ENCODE results near the gene FRMPD2. TPM values are rescaled to one million over a fixed set of nuclear protein-coding genes. Genes with fewer than 3 reads are reported as not detected.

Gene FRMPD2
- total and polyA plus RNA-seq, 2 of the 4 experiments (the other 2 are of a cell fraction) = 0.18 TPM; not detected in 1

- Histone ChIP-seq H2BK20ac (ENCODE audit: low read depth, low read length) (no peak overlapping the region), H3K4me3 (ENCODE audit: insufficient read depth, low read depth, low read length) (no peak overlapping the region), H3K4me1 (ENCODE audit: control insufficient read depth, insufficient read depth, low read length) (peaks cover 3% of the 10 kb centered on the region), H2BK15ac (ENCODE audit: low read depth, low read length) (no peak overlapping the region), H3K79me1 (ENCODE audit: low read depth in 1 of 2, low read length in 2 of 2) (peaks cover 28 to 71% of the 10 kb centered on the region in 2 experiments), H3K23ac (ENCODE audit: low read depth, low read length) (no peak overlapping the region), H3K27me3 (ENCODE audit: control insufficient read depth, insufficient read depth, low read length) (no peaks in the 10 kb centered on the region), H2BK120ac (ENCODE audit: low read depth, low read length) (no peak overlapping the region), H4K91ac (ENCODE audit: insufficient read depth, low read depth, low read length) (no peak overlapping the region), H3K14ac (replicated peaks; ENCODE audit: low read depth, low read length) (no peak overlapping the region; the same call in 1 of the 2 replicates), H3K36me3 (ENCODE audit: control insufficient read depth, insufficient read depth, low read length) (peaks cover 5% of the 10 kb centered on the region; the same call in 1 of the 2 replicates), H2AK5ac (ENCODE audit: low read depth, low read length) (no peak overlapping the region), H3K56ac (ENCODE audit: extremely low read depth, insufficient read depth, low read length) (no peak overlapping the region), H3K9ac (ENCODE audit: low read depth, low read length) (no peak overlapping the region), H3K27ac (ENCODE audit: insufficient read depth, low read length) (no peak overlapping the region), H3K4me2 (ENCODE audit: low read depth, low read length) (no peak overlapping the region), H3K9me1 (ENCODE audit: insufficient read depth, low read length) (peaks cover 8% of the 10 kb centered on the region; the same call in 1 of the 2 replicates), H4K5ac (ENCODE audit: low read depth, low read length) (no peak overlapping the region), H4K20me1 (ENCODE audit: insufficient read depth, low read length) (peaks cover 64% of the 10 kb centered on the region), H3K4ac (ENCODE audit: low read depth, low read length) (no peak overlapping the region), H3K18ac (ENCODE audit: low read depth, low read length) (no peak overlapping the region), H2AFZ (replicated peaks; ENCODE audit: low read length, poor library complexity) (no peak overlapping the region), H2BK5ac (ENCODE audit: low read depth, low read length, poor library complexity, severe bottlenecking) (no peak overlapping the region), H4K8ac (ENCODE audit: low read depth in 2 of 2, low read length in 2 of 2) (no peak overlapping the region), H3K9me3 (ENCODE audit: control insufficient read depth, insufficient read depth, low read length) (no peaks in the 10 kb centered on the region), H2AK9ac (replicated peaks; ENCODE audit: low read depth, low read length, poor library complexity) (no peak overlapping the region)
- in situ Hi-C loops (cut with MboI; ENCODE audit: low sequenced_read_pairs) = no loop called here
- no TSS peak for BruUV-seq (replicated peaks)
- ChIA-PET CTCF (interaction anchor here (0.6 kb wide), 2 partner anchors 39 to 173 kb away, joined by 3 read pairs; no protein-coding TSS in a partner anchor), POLR2A (ENCODE audit: unreplicated experiment) (no interaction called here)
- TF ChIP-seq MAZ (IDR thresholded peaks at IDR 0.05; ENCODE audit: borderline replicate concordance, low read depth, low read length) (no peak), POLR2A (IDR thresholded peaks at IDR 0.05; ENCODE audit: low read depth, low read length) (no peak), MXI1 (IDR thresholded peaks at IDR 0.05; ENCODE audit: borderline replicate concordance, low read depth, low read length) (no peak), SMC3 (IDR thresholded peaks at IDR 0.05; ENCODE audit: low read depth, low read length) (no peak)
- dilution Hi-C loops (cut with HindIII; ENCODE audit: low sequenced_read_pairs, unreplicated experiment) = no loop called here
- intact Hi-C loops (cut with micrococcal nuclease) = no loop called here
- ATAC-seq (ENCODE audit: low read depth) (0 out of 2 replicates have a peak, but pooled peaks have one; percentile 32), DNase-seq (peak; percentile 11)
- WGBS, 2 experiments (ENCODE audit: extremely low coverage in 2 of 2, insufficient read length in 1 of 2) = no CpG with 5 or more reads among the region's 3 CpGs
Measured at GRCh38 chr10:48322017-48322416, 47.5 kb upstream of the FRMPD2 start.
